ENCODE data around the gene BTBD9.

The BTBD9 gene

GRCh38 chr6:38323216-38323615 lies 316.5 kb downstream of the BTBD9 start:
- no peak for DNase-seq

GRCh38 chr6:38322138-38322537 lies 317.6 kb downstream of the BTBD9 start:
- DNase-seq: no peak

- no peak for DNase-seq
Measured at GRCh38 chr6:38320843-38321242, 318.9 kb downstream of the BTBD9 start.

- DNase-seq: no peak
Measured at GRCh38 chr6:38320358-38320757, 319.4 kb downstream of the BTBD9 start.

GRCh38 chr6:38319256-38320212 lies 320.2 kb downstream of the BTBD9 start:
- DNase-seq: no peak

- no peak for DNase-seq
Measured at GRCh38 chr6:38316099-38316868, 323.4 kb downstream of the BTBD9 start.

- DNase-seq: no peak
Measured at GRCh38 chr6:38311201-38311600, 328.5 kb downstream of the BTBD9 start.

GRCh38 chr6:38310061-38310460 lies 329.7 kb downstream of the BTBD9 start:
- DNase-seq: no peak

- no peak for DNase-seq
Measured at GRCh38 chr6:38307740-38308139, 332.0 kb downstream of the BTBD9 start.

- DNase-seq: no peak
Measured at GRCh38 chr6:38306931-38307330, 332.8 kb downstream of the BTBD9 start.

- no peak for DNase-seq
Measured at GRCh38 chr6:38305995-38306681, 333.6 kb downstream of the BTBD9 start.

- DNase-seq: no peak
Measured at GRCh38 chr6:38302838-38303237, 336.9 kb downstream of the BTBD9 start.

GRCh38 chr6:38302081-38302480 lies 337.6 kb downstream of the BTBD9 start:
- DNase-seq: no peak

GRCh38 chr6:38290133-38290799 lies 349.5 kb downstream of the BTBD9 start:
- DNase-seq: no peak

- DNase-seq: no peak
Measured at GRCh38 chr6:38287487-38287886, 352.2 kb downstream of the BTBD9 start.

- no peak for DNase-seq
Measured at GRCh38 chr6:38284802-38285394, 354.8 kb downstream of the BTBD9 start.

GRCh38 chr6:38283734-38284362 lies 355.9 kb downstream of the BTBD9 start:
- no peak for DNase-seq

- no peak for DNase-seq
Measured at GRCh38 chr6:38282911-38283310, 356.8 kb downstream of the BTBD9 start.

- DNase-seq: no peak
Measured at GRCh38 chr6:38281126-38281525, 358.6 kb downstream of the BTBD9 start.

GRCh38 chr6:38279963-38280588 lies 359.7 kb downstream of the BTBD9 start:
- no peak for DNase-seq

- DNase-seq: no peak
Measured at GRCh38 chr6:38279423-38279822, 360.3 kb downstream of the BTBD9 start.

Data from NCI-H774 (cell line).